GM10847 (cell line): Measurements from ENCODE around the gene OTUD3.

Experiments
- POLR2A ChIP-seq: IDR thresholded peaks from 2 replicates; pipeline ENCODE4 v1.6.1; 2011; ENCODE audit not compliant: insufficient read length; ENCODE audit errors: extremely low read depth

OTUD3 gene

GRCh38 chr1:19862944-19863343 is 19.3 kb upstream of the OTUD3 start:
- TF ChIP-seq POLR2A = no peak

- no peak for TF ChIP-seq POLR2A
Observed at GRCh38 chr1:19864570-19865160, 17.5 kb upstream of the OTUD3 start.

GRCh38 chr1:19866029-19866428 is 16.2 kb upstream of the OTUD3 start:
- no peak for TF ChIP-seq POLR2A

GRCh38 chr1:19866758-19867157 is 15.4 kb upstream of the OTUD3 start:
- no peak for TF ChIP-seq POLR2A

GRCh38 chr1:19869929-19870328 is 12.3 kb upstream of the OTUD3 start:
- TF ChIP-seq POLR2A = no peak

- TF ChIP-seq POLR2A = no peak
Observed at GRCh38 chr1:19872190-19872589, 10.0 kb upstream of the OTUD3 start.

- no peak for TF ChIP-seq POLR2A
Observed at GRCh38 chr1:19877181-19877750, 4.9 kb upstream of the OTUD3 start.

GRCh38 chr1:19877821-19878636 is 4.2 kb upstream of the OTUD3 start:
- no peak for TF ChIP-seq POLR2A

- TF ChIP-seq POLR2A = no peak
Observed at GRCh38 chr1:19878637-19878985, 3.6 kb upstream of the OTUD3 start.

GRCh38 chr1:19879227-19879626 is 3.0 kb upstream of the OTUD3 start:
- TF ChIP-seq POLR2A = no peak

GRCh38 chr1:19879661-19880060 is 2.5 kb upstream of the OTUD3 start:
- TF ChIP-seq POLR2A = no peak

- no peak for TF ChIP-seq POLR2A
Observed at GRCh38 chr1:19884312-19884711, 2.1 kb downstream of the OTUD3 start.

GRCh38 chr1:19885821-19886220 is 3.6 kb downstream of the OTUD3 start:
- TF ChIP-seq POLR2A = no peak

GRCh38 chr1:19888112-19888511 is 5.9 kb downstream of the OTUD3 start:
- TF ChIP-seq POLR2A = no peak

- no peak for TF ChIP-seq POLR2A
Observed at GRCh38 chr1:19889656-19890055, 7.5 kb downstream of the OTUD3 start.

GRCh38 chr1:19892129-19892528 is 9.9 kb downstream of the OTUD3 start:
- no peak for TF ChIP-seq POLR2A

GRCh38 chr1:19892628-19893168 is 10.5 kb downstream of the OTUD3 start:
- no peak for TF ChIP-seq POLR2A

GRCh38 chr1:19893687-19894086 is 11.5 kb downstream of the OTUD3 start:
- TF ChIP-seq POLR2A = no peak
